GM23248 (cell line): ENCODE data around the gene SCEL. TPM values are rescaled to one million over a fixed set of nuclear protein-coding genes. Genes with fewer than 3 reads are reported as not detected.

Experiments
- DNase-seq: peaks from one replicate; pipeline ENCODE4 v3.0.0-alpha.2; 2015
- H2AFZ ChIP-seq: fragments of 200-600 bp; sonication (generic); 2 replicates; pipeline ENCODE4 v1.6.1; 2016; ENCODE audit warnings: antibody characterized with exemption
- H3F3A ChIP-seq: fragments of 200-600 bp; sonication (generic); 2 replicates; pipeline ENCODE4 v1.6.1; 2016; ENCODE audit warnings: mild to moderate bottlenecking, antibody characterized with exemption, mixed run types; ENCODE audit not compliant: insufficient read depth
- H3K27ac ChIP-seq: fragments of 200-600 bp; sonication (generic); 2 replicates; pipeline ENCODE4 v1.5.1; 2016; ENCODE audit warnings: mild to moderate bottlenecking
- H3K27me3 ChIP-seq: fragments of 200-600 bp; sonication (generic); replicated peaks from 2 replicates; pipeline ENCODE4 v1.6.1; 2016; ENCODE audit warnings: mild to moderate bottlenecking; ENCODE audit not compliant: insufficient read depth
- H3K36me3 ChIP-seq: fragments of 200-600 bp; sonication (generic); 2 replicates; pipeline ENCODE4 v1.6.1; 2016; ENCODE audit warnings: low read depth, mild to moderate bottlenecking
- H3K4me1 ChIP-seq: fragments of 200-600 bp; sonication (generic); 2 replicates; pipeline ENCODE4 v1.6.1; 2016; ENCODE audit warnings: mild to moderate bottlenecking; ENCODE audit not compliant: insufficient read depth
- H3K4me2 ChIP-seq: fragments of 200-600 bp; sonication (generic); one replicate; pipeline ENCODE4 v1.6.1; 2016; ENCODE audit warnings: mild to moderate bottlenecking; ENCODE audit not compliant: unreplicated experiment
- H3K4me3 ChIP-seq: fragments of 200-600 bp; sonication (generic); 2 replicates; pipeline ENCODE4 v1.5.1; 2016; ENCODE audit warnings: mild to moderate bottlenecking
- H3K79me2 ChIP-seq: fragments of 200-600 bp; sonication (generic); 2 replicates; pipeline ENCODE4 v1.6.1; 2016; ENCODE audit warnings: mild to moderate bottlenecking; ENCODE audit not compliant: insufficient read depth
- H3K9ac ChIP-seq: fragments of 200-600 bp; sonication (generic); 2 replicates; pipeline ENCODE4 v1.6.1; 2016; ENCODE audit warnings: mild to moderate bottlenecking
- H3K9me2 ChIP-seq: fragments of 200-600 bp; sonication (generic); 2 replicates; pipeline ENCODE4 v1.6.1; 2016; ENCODE audit warnings: mixed run types, mild to moderate bottlenecking, moderate library complexity; ENCODE audit not compliant: insufficient read depth
- H3K9me3 ChIP-seq: fragments of 200-600 bp; sonication (generic); one replicate; pipeline ENCODE4 v1.6.1; 2017; ENCODE audit warnings: low read depth
- H4K20me1 ChIP-seq: fragments of 200-600 bp; sonication (generic); 2 replicates; pipeline ENCODE4 v1.6.0; 2016; ENCODE audit not compliant: insufficient read depth
- EZH2 ChIP-seq: fragments of 200-600 bp; sonication (generic); IDR thresholded peaks from 2 replicates; pipeline ENCODE4 v1.6.1; 2018; ENCODE audit warnings: antibody characterized with exemption, mild to moderate bottlenecking; ENCODE audit not compliant: insufficient read depth, poor library complexity, severe bottlenecking
- EZH2phosphoT487 ChIP-seq: fragments of 200-600 bp; sonication (generic); IDR thresholded peaks from 2 replicates; pipeline ENCODE4 v1.6.1; 2018; ENCODE audit warnings: antibody characterized with exemption, moderate library complexity, mild to moderate bottlenecking, low read depth; ENCODE audit not compliant: insufficient read depth
- WGBS, 2 experiments: methylation state at CpG; one replicate each; pipeline ENCODE4 v1.1.6; 2015 to 2017; ENCODE audit warnings: low lambda C conversion rate in 2 of 2, low coverage in 1 of 2; ENCODE audit errors: missing lambda C conversion rate in 2 of 2; 5-methylcytosine and 5-hydroxymethylcytosine counted together
- in situ Hi-C: fragments of 300-500 bp; cut with MboI; formaldehyde crosslinking; loops from 2 replicates; pipeline ENCODE4 v1.15.0; 2020
- polyA plus RNA-seq: library from polyadenylated mRNA; unstranded; fragments of >200 nt; fragmentation: Nextera tagmentation; extraction: Ambion mirVana; gene quantifications from 2 replicates; pipeline ENCODE4 v1.2.1, GENCODE V29; 2016
- small RNA-seq: library from RNA; depleted of rRNA; stranded (forward); fragments of <200 nt; gene quantifications from one replicate; pipeline ENCODE3, GENCODE V24; 2014; ENCODE audit warnings: low read depth, low replicate concordance
- total RNA-seq: library from RNA; depleted of rRNA; stranded (reverse); fragments of >200 nt; shearing (Covaris generic); gene quantifications from 2 replicates; pipeline ENCODE4 v1.2.3, GENCODE V29; 2014; rRNA removed

SCEL gene
- total and polyA plus RNA-seq, 2 experiments from 2014 or later: not detected

DNA sequence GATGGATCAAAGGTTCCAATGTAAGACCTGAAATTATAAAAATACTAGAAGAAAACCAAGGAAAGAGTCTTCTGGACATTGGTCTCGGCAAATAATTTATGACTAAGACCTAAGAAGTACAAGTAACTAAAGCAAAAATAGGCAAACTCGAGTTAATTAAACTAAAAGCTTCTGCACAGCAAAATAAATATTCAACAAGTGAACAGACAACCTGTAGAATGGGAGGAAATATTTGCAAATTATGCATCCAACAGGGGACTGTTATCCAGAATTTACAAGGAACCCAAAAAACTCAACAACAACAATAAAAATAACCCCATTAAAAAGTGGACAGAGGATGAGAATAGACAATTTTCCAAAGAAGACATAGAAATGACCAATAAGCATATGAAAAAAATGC lies 152.3 kb downstream of the SCEL start:
- H3K79me2 ChIP-seq: no peaks in the 10 kb centered on the region
- H3K4me3 ChIP-seq: no peak overlapping the region
- 29 to 50% methylated on average over 2 of the region's 2 CpGs for WGBS, 2 experiments
- H2AFZ ChIP-seq: no peak overlapping the region
- H3K9ac ChIP-seq: no peak overlapping the region
- DNase-seq: no peak
- H3F3A ChIP-seq: no peaks in the 10 kb centered on the region
- no peaks in the 10 kb centered on the region for H3K9me3 ChIP-seq
- no peak overlapping the region for H3K27ac ChIP-seq
- no peak overlapping the region for H3K4me2 ChIP-seq
- in situ Hi-C loops: no loop called here
- no peaks in the 10 kb centered on the region for H3K9me2 ChIP-seq
- H4K20me1 ChIP-seq: no peaks in the 10 kb centered on the region
- TF ChIP-seq EZH2phosphoT487: no peak
- no peaks in the 10 kb centered on the region for H3K27me3 ChIP-seq
- no peaks in the 10 kb centered on the region for H3K4me1 ChIP-seq
- H3K36me3 ChIP-seq: no peaks in the 10 kb centered on the region

DNA sequence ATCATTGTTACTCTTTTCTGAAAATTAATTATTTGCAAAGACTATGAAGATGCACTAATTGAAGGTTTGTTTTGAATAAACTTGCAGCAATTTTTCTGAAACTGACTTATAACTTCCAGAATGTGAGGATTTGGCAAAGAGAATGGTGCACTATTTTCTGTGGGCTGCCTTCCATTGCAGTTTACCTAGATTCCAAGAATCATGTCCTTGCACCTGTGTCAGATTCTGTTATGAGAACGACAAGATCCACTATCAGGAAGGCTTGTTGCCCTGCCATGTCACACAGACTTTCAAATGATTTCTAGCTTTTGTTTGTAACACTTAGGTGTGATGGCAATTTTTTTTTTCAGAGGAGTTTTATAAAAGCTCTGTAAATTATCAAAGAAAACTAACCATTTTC lies 156.4 kb downstream of the SCEL start:
- Histone ChIP-seq H3K4me2 (no peak overlapping the region), H3K4me1 (no peaks in the 10 kb centered on the region), H2AFZ (no peak overlapping the region), H3F3A (peaks cover 5% of the 10 kb centered on the region; the same call in 1 of the 2 replicates), H3K27me3 (peaks cover 33% of the 10 kb centered on the region), H3K79me2 (no peaks in the 10 kb centered on the region), H3K4me3 (no peak overlapping the region), H3K36me3 (no peaks in the 10 kb centered on the region), H3K27ac (no peak overlapping the region), H3K9me2 (no peaks in the 10 kb centered on the region), H4K20me1 (no peaks in the 10 kb centered on the region), H3K9ac (no peak overlapping the region), H3K9me3 (no peaks in the 10 kb centered on the region)
- in situ Hi-C loops: no loop called here
- no peak for DNase-seq
- TF ChIP-seq EZH2 (no peak), EZH2phosphoT487 (no peak)
- WGBS, 2 experiments: 30 to 36% methylated on average over 1 of the region's 1 CpG

DNA sequence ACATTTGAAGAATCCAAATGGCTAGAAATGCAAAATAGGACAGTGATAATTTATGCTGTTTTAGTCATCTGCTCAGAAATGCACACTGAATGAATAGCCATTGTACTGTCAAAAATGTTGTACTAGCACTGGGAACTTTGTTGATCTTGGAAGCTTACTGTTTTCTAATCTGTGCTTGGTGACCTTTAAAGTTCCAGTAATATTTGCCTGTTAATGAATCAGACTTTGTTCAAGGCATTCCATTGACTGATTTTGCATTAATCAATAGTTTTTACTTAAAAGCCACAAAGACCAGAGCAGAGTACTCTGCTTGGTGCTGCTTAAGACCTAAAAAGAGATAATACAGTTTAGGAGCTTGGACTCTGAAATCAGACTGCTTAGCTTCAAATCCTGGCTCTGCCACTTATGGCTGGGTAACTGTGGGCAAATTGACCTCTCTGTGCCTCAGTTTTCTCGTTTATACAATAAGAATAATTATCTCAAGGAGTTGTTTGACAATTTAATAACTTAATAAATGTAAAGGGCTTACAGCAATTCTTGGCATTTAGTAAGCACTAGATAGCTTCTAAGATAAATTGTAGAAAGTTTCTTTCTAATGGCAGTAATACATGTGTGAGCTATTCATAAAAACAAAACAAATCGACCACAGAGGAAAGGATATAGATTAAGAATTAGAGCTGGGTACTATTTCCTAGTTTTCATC lies 157.4 kb downstream of the SCEL start:
- no peaks in the 10 kb centered on the region for H3K9me3 ChIP-seq
- H3K27ac ChIP-seq: no peak overlapping the region
- no peak overlapping the region for H3K9ac ChIP-seq
- no peak for DNase-seq
- WGBS, 2 experiments: 10 to 24% methylated on average over 2 of the region's 2 CpGs
- H3F3A ChIP-seq: peaks cover 6% of the 10 kb centered on the region; the same call in 1 of the 2 replicates
- peaks cover 36% of the 10 kb centered on the region for H3K27me3 ChIP-seq
- no peak overlapping the region for H2AFZ ChIP-seq
- no peak overlapping the region for H3K4me3 ChIP-seq
- H3K9me2 ChIP-seq: no peaks in the 10 kb centered on the region
- H3K4me2 ChIP-seq: no peak overlapping the region
- no peaks in the 10 kb centered on the region for H3K79me2 ChIP-seq
- H4K20me1 ChIP-seq: no peaks in the 10 kb centered on the region
- H3K36me3 ChIP-seq: no peaks in the 10 kb centered on the region
- TF ChIP-seq EZH2: no peak
- no peak for TF ChIP-seq EZH2phosphoT487
- in situ Hi-C loops: no loop called here
- H3K4me1 ChIP-seq: no peaks in the 10 kb centered on the region

DNA sequence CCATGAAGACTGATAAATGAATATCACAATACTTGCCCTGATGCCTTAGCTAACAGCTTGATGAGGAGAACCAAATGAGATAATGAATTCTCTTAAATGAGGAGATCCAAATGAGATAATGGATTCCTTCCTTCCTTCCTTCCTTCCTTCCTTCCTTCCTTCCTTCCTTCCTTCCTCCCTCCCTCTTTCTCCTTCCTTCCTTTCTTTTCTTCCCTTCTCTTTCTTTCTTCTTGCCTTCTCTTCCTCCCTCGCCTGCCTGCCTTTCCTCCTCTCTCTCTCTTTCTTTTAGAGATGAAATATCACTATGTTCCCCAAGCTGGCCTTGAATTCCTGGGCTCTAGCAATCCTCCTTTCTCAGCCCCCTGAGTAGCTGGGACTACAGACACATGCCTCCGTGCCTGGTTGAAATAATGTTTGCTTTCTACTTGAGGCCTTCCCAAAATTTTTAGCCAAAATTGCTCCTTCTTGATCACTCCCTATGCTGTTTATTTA lies 158.0 kb downstream of the SCEL start:
- in situ Hi-C loops: no loop called here
- Histone ChIP-seq H3K4me3 (no peak overlapping the region), H3K27me3 (peaks cover 40% of the 10 kb centered on the region), H3K4me1 (no peaks in the 10 kb centered on the region), H3K9me2 (no peaks in the 10 kb centered on the region), H3F3A (peaks cover 6% of the 10 kb centered on the region; the same call in 1 of the 2 replicates), H3K9ac (no peak overlapping the region), H3K36me3 (no peaks in the 10 kb centered on the region), H3K27ac (no peak overlapping the region), H3K79me2 (no peaks in the 10 kb centered on the region), H2AFZ (no peak overlapping the region), H3K4me2 (no peak overlapping the region), H3K9me3 (no peaks in the 10 kb centered on the region), H4K20me1 (no peaks in the 10 kb centered on the region)
- DNase-seq: no peak
- 10 to 32% methylated on average over 2 of the region's 2 CpGs for WGBS, 2 experiments
- TF ChIP-seq EZH2phosphoT487 (no peak), EZH2 (no peak)

Small RNA genes lying within 50 kb of the gene (small RNA-seq; reads per million reads assigned to genes)
- not detected for gene RNY3P7
- gene SPTLC1P5: not detected

Other genes starting within 250 kb of the SCEL start
- 61.8 and 63.0 TPM in 2 replicates for gene MYCBP2, start 208.6 kb upstream of the SCEL start, total RNA-seq
- 27.4 and 28.9 TPM in 2 replicates for gene MYCBP2, start 208.6 kb upstream of the SCEL start, polyA plus RNA-seq
- gene SLAIN1, start 162.0 kb downstream of the SCEL start, total RNA-seq: not detected in 2 replicates
- gene SLAIN1, start 162.0 kb downstream of the SCEL start, polyA plus RNA-seq: not detected in 2 replicates